ENCODE results near the gene WHRN.

Gene WHRN

GRCh38 chr9:114481789-114482188 is 23.5 kb downstream of the WHRN start:
- H3K27me3 ChIP-seq (ENCODE audit: insufficient read depth, low read length): no peaks in the 10 kb centered on the region
- no peak overlapping the region for H3K4me2 ChIP-seq (ENCODE audit: low read length)
- no peaks in the 10 kb centered on the region for H3K79me1 ChIP-seq (ENCODE audit: low read length)
- no CpG with 5 or more reads among the region's 5 CpGs for WGBS (ENCODE audit: extremely low coverage, insufficient coverage, insufficient read length)
- no peak overlapping the region for H2AFZ ChIP-seq (ENCODE audit: insufficient read depth, low read length, poor library complexity)
- H3K4ac ChIP-seq (ENCODE audit: low read depth, low read length): no peak overlapping the region
- H4K91ac ChIP-seq (ENCODE audit: low read depth, low read length): no peak overlapping the region
- H3K36me3 ChIP-seq (ENCODE audit: control insufficient read depth in 1 of 2, insufficient read depth in 2 of 2, low read length in 2 of 2): peaks cover 2 to 9% of the 10 kb centered on the region in 2 experiments
- no peak overlapping the region for H4K8ac ChIP-seq (ENCODE audit: low read depth, low read length)
- H2BK12ac ChIP-seq (ENCODE audit: low read length): no peak overlapping the region
- H3K9me3 ChIP-seq (ENCODE audit: insufficient read depth, low read depth, low read length): no peaks in the 10 kb centered on the region
- no peak overlapping the region for H2AK5ac ChIP-seq (ENCODE audit: low read length)
- no peak overlapping the region for H2BK120ac ChIP-seq (ENCODE audit: insufficient read depth, low read length, poor library complexity)
- H3K4me3 ChIP-seq (ENCODE audit: low read depth, low read length): peak overlapping the region; percentile 6
- no peak overlapping the region for H2BK5ac ChIP-seq (ENCODE audit: low read depth, low read length, poor library complexity)
- H3K23ac ChIP-seq (ENCODE audit: low read length): no peak overlapping the region
- peaks cover 9 to 16% of the 10 kb centered on the region in 2 experiments for H3K4me1 ChIP-seq (ENCODE audit: control insufficient read depth in 1 of 2, insufficient read depth in 2 of 2, low read length in 2 of 2)
- DNase-seq: no peak
- no peak overlapping the region for H3K9ac ChIP-seq (ENCODE audit: low read length)
- no peak overlapping the region for H4K12ac ChIP-seq (ENCODE audit: low read depth, low read length)
- no peaks in the 10 kb centered on the region for H3K79me2 ChIP-seq (ENCODE audit: control insufficient read depth, insufficient read depth, low read length, poor library complexity)
- H3K18ac ChIP-seq (ENCODE audit: low read length): no peak overlapping the region
- H3K27ac ChIP-seq (ENCODE audit: low read depth, low read length): no peak overlapping the region
- H3K14ac ChIP-seq (ENCODE audit: low read length): no peak overlapping the region

GRCh38 chr9:114480746-114481435 is 24.4 kb downstream of the WHRN start:
- Histone ChIP-seq H3K36me3 (ENCODE audit: control insufficient read depth in 1 of 2, insufficient read depth in 2 of 2, low read length in 2 of 2) (peaks cover 2 to 9% of the 10 kb centered on the region in 2 experiments), H3K4me3 (ENCODE audit: low read depth, low read length) (no peak overlapping the region), H4K12ac (ENCODE audit: low read depth, low read length) (no peak overlapping the region), H2AFZ (ENCODE audit: insufficient read depth, low read length, poor library complexity) (no peak overlapping the region), H2BK120ac (ENCODE audit: insufficient read depth, low read length, poor library complexity) (no peak overlapping the region), H3K4me2 (ENCODE audit: low read length) (no peak overlapping the region), H3K23ac (ENCODE audit: low read length) (no peak overlapping the region), H4K8ac (ENCODE audit: low read depth, low read length) (no peak overlapping the region), H3K14ac (ENCODE audit: low read length) (no peak overlapping the region), H2BK12ac (ENCODE audit: low read length) (no peak overlapping the region), H3K27me3 (ENCODE audit: insufficient read depth, low read length) (no peaks in the 10 kb centered on the region), H3K9ac (ENCODE audit: low read length) (no peak overlapping the region), H3K4ac (ENCODE audit: low read depth, low read length) (no peak overlapping the region), H3K79me2 (ENCODE audit: control insufficient read depth, insufficient read depth, low read length, poor library complexity) (no peaks in the 10 kb centered on the region), H2BK5ac (ENCODE audit: low read depth, low read length, poor library complexity) (no peak overlapping the region), H3K79me1 (ENCODE audit: low read length) (no peaks in the 10 kb centered on the region), H3K18ac (ENCODE audit: low read length) (no peak overlapping the region), H3K27ac (ENCODE audit: low read depth, low read length) (no peak overlapping the region), H4K91ac (ENCODE audit: low read depth, low read length) (no peak overlapping the region), H3K9me3 (ENCODE audit: insufficient read depth, low read depth, low read length) (no peaks in the 10 kb centered on the region), H2AK5ac (ENCODE audit: low read length) (no peak overlapping the region), H3K4me1 (ENCODE audit: control insufficient read depth in 1 of 2, insufficient read depth in 2 of 2, low read length in 2 of 2) (peaks cover 9 to 16% of the 10 kb centered on the region in 2 experiments)
- DNase-seq: no peak
- no CpG with 5 or more reads among the region's 4 CpGs for WGBS (ENCODE audit: extremely low coverage, insufficient coverage, insufficient read length)

- H2AK5ac ChIP-seq (ENCODE audit: low read length): no peak overlapping the region
- H3K79me1 ChIP-seq (ENCODE audit: low read length): no peaks in the 10 kb centered on the region
These were observed 26.4 kb downstream of the WHRN start for GRCh38 chr9:114478871-114479270.

GRCh38 chr9:114478459-114478858 is 26.8 kb downstream of the WHRN start:
- no peak overlapping the region for H2BK5ac ChIP-seq (ENCODE audit: low read depth, low read length, poor library complexity)
- no peaks in the 10 kb centered on the region for H3K27me3 ChIP-seq (ENCODE audit: insufficient read depth, low read length)
- H3K18ac ChIP-seq (ENCODE audit: low read length): no peak overlapping the region
- no peak overlapping the region for H3K4me2 ChIP-seq (ENCODE audit: low read length)
- no CpG with 5 or more reads among the region's 11 CpGs for WGBS (ENCODE audit: extremely low coverage, insufficient coverage, insufficient read length)
- H3K36me3 ChIP-seq (ENCODE audit: control insufficient read depth in 1 of 2, insufficient read depth in 2 of 2, low read length in 2 of 2): peaks cover 2 to 9% of the 10 kb centered on the region in 2 experiments
- H2AFZ ChIP-seq (ENCODE audit: insufficient read depth, low read length, poor library complexity): no peak overlapping the region
- no peaks in the 10 kb centered on the region for H3K79me1 ChIP-seq (ENCODE audit: low read length)
- no peak overlapping the region for H4K12ac ChIP-seq (ENCODE audit: low read depth, low read length)
- H2BK120ac ChIP-seq (ENCODE audit: insufficient read depth, low read length, poor library complexity): no peak overlapping the region
- peak in 1 of 2 donors; percentile 16 for DNase-seq
- no peak overlapping the region for H3K4ac ChIP-seq (ENCODE audit: low read depth, low read length)
- no peak overlapping the region for H4K91ac ChIP-seq (ENCODE audit: low read depth, low read length)
- no peaks in the 10 kb centered on the region for H3K9me3 ChIP-seq (ENCODE audit: insufficient read depth, low read depth, low read length)
- no peak overlapping the region for H2AK5ac ChIP-seq (ENCODE audit: low read length)
- H3K14ac ChIP-seq (ENCODE audit: low read length): no peak overlapping the region
- peaks cover 2 to 4% of the 10 kb centered on the region in 2 experiments for H3K4me1 ChIP-seq (ENCODE audit: control insufficient read depth in 1 of 2, insufficient read depth in 2 of 2, low read length in 2 of 2)
- H3K79me2 ChIP-seq (ENCODE audit: control insufficient read depth, insufficient read depth, low read length, poor library complexity): no peaks in the 10 kb centered on the region
- no peak overlapping the region for H4K8ac ChIP-seq (ENCODE audit: low read depth, low read length)
- no peak overlapping the region for H3K23ac ChIP-seq (ENCODE audit: low read length)
- H3K9ac ChIP-seq (ENCODE audit: low read length): no peak overlapping the region
- no peak overlapping the region for H3K4me3 ChIP-seq (ENCODE audit: low read depth, low read length)
- H3K27ac ChIP-seq (ENCODE audit: low read depth, low read length): no peak overlapping the region
- H2BK12ac ChIP-seq (ENCODE audit: low read length): no peak overlapping the region

More at GRCh38 chr9:114478871-114479270, 26.4 kb downstream of the WHRN start:
- H3K9ac ChIP-seq (ENCODE audit: low read length): no peak overlapping the region
- H3K9me3 ChIP-seq (ENCODE audit: insufficient read depth, low read depth, low read length): no peaks in the 10 kb centered on the region
- H2BK12ac ChIP-seq (ENCODE audit: low read length): no peak overlapping the region
- H2BK5ac ChIP-seq (ENCODE audit: low read depth, low read length, poor library complexity): no peak overlapping the region
- no peaks in the 10 kb centered on the region for H3K79me2 ChIP-seq (ENCODE audit: control insufficient read depth, insufficient read depth, low read length, poor library complexity)
- H4K8ac ChIP-seq (ENCODE audit: low read depth, low read length): no peak overlapping the region
- H3K36me3 ChIP-seq (ENCODE audit: control insufficient read depth in 1 of 2, insufficient read depth in 2 of 2, low read length in 2 of 2): peaks cover 2 to 9% of the 10 kb centered on the region in 2 experiments
- H3K14ac ChIP-seq (ENCODE audit: low read length): no peak overlapping the region
- H3K23ac ChIP-seq (ENCODE audit: low read length): no peak overlapping the region
- DNase-seq: no peak
- no peak overlapping the region for H4K12ac ChIP-seq (ENCODE audit: low read depth, low read length)
- H3K27ac ChIP-seq (ENCODE audit: low read depth, low read length): no peak overlapping the region
- H3K4me3 ChIP-seq (ENCODE audit: low read depth, low read length): no peak overlapping the region
- peaks cover 6 to 8% of the 10 kb centered on the region in 2 experiments for H3K4me1 ChIP-seq (ENCODE audit: control insufficient read depth in 1 of 2, insufficient read depth in 2 of 2, low read length in 2 of 2)
- no peak overlapping the region for H2BK120ac ChIP-seq (ENCODE audit: insufficient read depth, low read length, poor library complexity)
- H4K91ac ChIP-seq (ENCODE audit: low read depth, low read length): no peak overlapping the region
- no peak overlapping the region for H3K4me2 ChIP-seq (ENCODE audit: low read length)
- no peak overlapping the region for H2AFZ ChIP-seq (ENCODE audit: insufficient read depth, low read length, poor library complexity)
- WGBS (ENCODE audit: extremely low coverage, insufficient coverage, insufficient read length): no CpG with 5 or more reads among the region's 6 CpGs
- H3K27me3 ChIP-seq (ENCODE audit: insufficient read depth, low read length): no peaks in the 10 kb centered on the region
- no peak overlapping the region for H3K4ac ChIP-seq (ENCODE audit: low read depth, low read length)
- no peak overlapping the region for H3K18ac ChIP-seq (ENCODE audit: low read length)

All from trophoblast cell (in vitro differentiated cells and primary cell).